GM12892 (cell line): Measurements from ENCODE around the gene MGAT5.

Source experiments
- POLR2A ChIP-seq: IDR thresholded peaks from 2 replicates; pipeline ENCODE4 v1.6.1; 2011; ENCODE audit warnings: low read depth, low read length, control low read depth
- POLR2AphosphoS5 ChIP-seq: IDR thresholded peaks from 2 replicates; pipeline ENCODE4 v1.6.1; 2011; ENCODE audit warnings: low read depth, low read length, control low read depth
- TAF1 ChIP-seq: IDR thresholded peaks from 2 replicates; pipeline ENCODE4 v1.6.1; 2011; ENCODE audit warnings: low read depth, mild to moderate bottlenecking, control low read depth, low read length, borderline replicate concordance

DNA sequence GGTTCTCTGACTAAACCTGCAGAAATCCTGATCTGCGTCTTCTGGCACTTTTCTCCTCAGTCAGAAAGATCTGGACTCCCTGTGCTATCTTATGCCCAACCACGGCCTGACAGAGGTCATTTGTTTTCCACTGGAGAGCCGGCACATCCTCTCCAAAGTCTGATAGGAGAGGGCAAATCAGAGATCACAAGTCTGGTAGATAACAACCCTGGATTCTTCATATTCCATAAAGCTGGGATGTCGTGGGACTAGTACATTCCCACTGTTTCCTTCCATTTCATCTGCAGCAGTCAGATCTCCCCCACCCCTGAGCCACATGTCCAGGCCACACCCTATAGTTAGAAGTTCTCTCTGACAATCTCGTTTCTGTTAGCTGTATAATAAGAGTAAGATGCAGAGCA, 157.0 kb downstream of the MGAT5 start:
- TF ChIP-seq POLR2AphosphoS5, result no peak
- no peak for TF ChIP-seq POLR2A
- TF ChIP-seq TAF1, result no peak
